A549 treated with ZK216348 at 1 μM for 4 hours (cell line): ENCODE data around the gene CRYBB2. TPM values are rescaled to one million over a fixed set of nuclear protein-coding genes. Genes with fewer than 3 reads are reported as not detected.

ENCODE experiments used
- total RNA-seq: library from RNA; stranded (reverse); fragments of 200-300 nt; extraction: Qiagen RNA extraction; gene quantifications from 5 replicates; pipeline ENCODE4 v1.2.3, GENCODE V29; 2022; ENCODE audit warnings: low read depth

Gene CRYBB2, protein sequence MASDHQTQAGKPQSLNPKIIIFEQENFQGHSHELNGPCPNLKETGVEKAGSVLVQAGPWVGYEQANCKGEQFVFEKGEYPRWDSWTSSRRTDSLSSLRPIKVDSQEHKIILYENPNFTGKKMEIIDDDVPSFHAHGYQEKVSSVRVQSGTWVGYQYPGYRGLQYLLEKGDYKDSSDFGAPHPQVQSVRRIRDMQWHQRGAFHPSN
- not detected in 5 replicates for total RNA-seq

DNA sequence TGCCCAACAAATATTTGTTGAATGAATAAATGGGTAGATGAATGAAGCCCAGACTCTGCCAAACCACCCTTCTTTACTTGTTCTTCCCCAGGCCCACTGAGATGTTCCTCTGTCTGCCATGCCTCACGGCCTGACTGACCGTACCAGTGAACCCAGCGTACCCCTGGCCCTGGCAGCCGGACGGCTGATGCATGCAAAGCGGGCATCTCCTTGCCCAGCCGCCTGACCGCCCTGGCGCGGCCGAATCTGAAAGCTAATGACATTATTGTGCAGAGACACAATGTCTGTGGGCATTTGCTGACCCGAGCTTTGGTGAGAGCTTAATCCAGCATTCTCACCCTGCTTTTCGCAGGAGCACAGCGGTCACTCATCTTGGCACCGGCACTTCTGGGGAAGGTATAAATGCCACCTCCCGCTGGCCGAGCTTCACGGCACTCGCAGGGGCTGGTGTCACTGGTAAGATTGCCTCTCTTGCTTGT lies at the start of gene CRYBB2:
CRYBB2 (plus strand) TSS at position 429 of the 479 bp plus-strand sequence. CDS start 1,791 bp downstream, outside the sequence.

DNA sequence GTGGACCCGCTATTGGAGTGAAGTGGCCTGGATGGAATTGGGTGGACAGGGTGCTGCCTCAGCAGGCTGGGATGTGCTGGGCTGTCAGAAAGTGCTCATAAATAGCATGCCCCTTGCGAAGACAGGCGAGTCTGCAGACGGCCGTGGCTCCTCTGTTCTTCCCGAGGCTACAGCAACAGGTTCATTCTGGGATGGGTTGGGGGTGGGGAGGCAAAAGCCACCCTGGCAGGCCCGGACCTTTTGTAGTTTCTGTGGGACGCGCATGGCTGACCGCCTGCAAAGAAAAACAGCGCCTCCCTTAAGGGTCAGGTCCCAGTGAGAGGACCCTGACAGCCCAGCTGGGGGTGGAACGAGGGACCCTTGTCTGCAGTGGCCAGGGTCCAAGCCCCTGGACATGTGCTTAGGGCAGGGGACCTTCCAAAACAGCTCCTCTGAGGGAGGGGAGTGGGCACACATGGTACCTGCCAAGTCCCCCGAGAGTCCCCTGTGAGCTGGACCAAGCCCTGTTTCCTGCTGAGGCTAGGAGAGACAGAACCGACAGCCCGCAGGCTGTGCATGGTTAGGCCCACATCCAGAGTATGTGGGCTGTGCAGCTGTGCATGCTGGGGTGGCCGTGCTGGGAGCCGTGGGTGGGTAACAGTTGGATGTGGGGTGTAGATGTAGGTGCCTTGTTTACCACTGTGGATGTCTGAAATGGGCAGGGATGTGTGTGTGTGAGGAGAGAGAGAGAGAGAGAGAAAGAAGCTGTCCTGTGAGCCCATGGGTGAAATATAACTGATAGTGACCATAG lies 19.5 kb upstream of the CRYBB2 start, which contains the start of gene CRYBB3:
CRYBB3 (plus strand) TSS at position 128 of the 790 bp plus-strand sequence. CDS start 1,539 bp downstream, outside the sequence.

Other genes starting within 250 kb of the CRYBB2 start
- gene CRYBB3, start 19.8 kb upstream of the CRYBB2 start, total RNA-seq, result not detected in 5 replicates